Stimulated activated naive CD8-positive, alpha-beta T cell treated with anti-CD3 and anti-CD28 coated beads, Interleukin-15, amount 100 ng/mL, for 72 hours (primary cell): ENCODE data around the gene GABRA1.

Source experiments
- ATAC-seq: fragments of 150-1000 bp; cut with Tn5 transposase; 2 replicates; pipeline ENCODE4 v1.10.0; 2021; ENCODE audit warnings: mild to moderate bottlenecking, moderate library complexity
- DNase-seq, 2 donors: peaks; one replicate each; pipeline ENCODE4 v3.0.0; 2021 to 2022
- H3K27ac Mint-ChIP-seq, 2 donors: one replicate each; pipeline ENCODE4 v1.8.0; 2022; ENCODE audit warnings: mild to moderate bottlenecking in 2 of 2, mixed read lengths in 2 of 2, moderate library complexity in 2 of 2
- H3K27me3 Mint-ChIP-seq: one replicate; pipeline ENCODE4 v1.8.0; 2022; ENCODE audit warnings: mixed read lengths
- H3K4me1 Mint-ChIP-seq: one replicate; pipeline ENCODE4 v1.8.0; 2022; ENCODE audit warnings: mild to moderate bottlenecking, mixed read lengths
- H3K4me3 Mint-ChIP-seq, 2 donors: one replicate each; pipeline ENCODE4 v1.8.0; 2022; ENCODE audit warnings: mild to moderate bottlenecking in 2 of 2, mixed read lengths in 2 of 2, moderate library complexity in 1 of 2
- H3K9me3 Mint-ChIP-seq, 2 donors: one replicate each; pipeline ENCODE4 v1.8.0; 2022; ENCODE audit warnings: mixed read lengths in 2 of 2

GABRA1 gene

DNA sequence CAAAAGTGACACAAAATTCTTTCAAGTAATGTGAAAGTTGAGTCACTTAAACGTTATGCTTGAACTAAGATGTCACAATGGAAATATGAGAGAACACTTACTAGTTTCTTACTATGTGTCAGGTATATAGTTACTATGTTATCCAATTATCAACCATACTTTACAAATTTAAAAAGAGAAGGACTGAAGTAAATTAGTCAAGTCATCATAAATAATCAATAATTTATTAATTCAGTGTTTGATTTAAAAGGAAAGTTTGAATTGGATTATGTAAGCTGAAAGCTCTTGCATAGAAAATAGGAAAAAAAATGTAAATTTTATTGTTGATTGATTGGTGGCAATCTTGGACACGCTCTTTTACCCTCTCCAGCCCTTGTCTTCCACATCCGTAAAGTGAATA is 76.3 kb downstream of the GABRA1 start:
- no peaks in the 10 kb centered on the region for H3K27me3 Mint-ChIP-seq
- no peak overlapping the region for H3K4me3 Mint-ChIP-seq
- ATAC-seq (no peak), DNase-seq (no peak)
- H3K4me1 Mint-ChIP-seq, result no peaks in the 10 kb centered on the region
- H3K27ac Mint-ChIP-seq, result no peak overlapping the region
- peaks cover 10 to 15% of the 10 kb centered on the region in 2 donors for H3K9me3 Mint-ChIP-seq

DNA sequence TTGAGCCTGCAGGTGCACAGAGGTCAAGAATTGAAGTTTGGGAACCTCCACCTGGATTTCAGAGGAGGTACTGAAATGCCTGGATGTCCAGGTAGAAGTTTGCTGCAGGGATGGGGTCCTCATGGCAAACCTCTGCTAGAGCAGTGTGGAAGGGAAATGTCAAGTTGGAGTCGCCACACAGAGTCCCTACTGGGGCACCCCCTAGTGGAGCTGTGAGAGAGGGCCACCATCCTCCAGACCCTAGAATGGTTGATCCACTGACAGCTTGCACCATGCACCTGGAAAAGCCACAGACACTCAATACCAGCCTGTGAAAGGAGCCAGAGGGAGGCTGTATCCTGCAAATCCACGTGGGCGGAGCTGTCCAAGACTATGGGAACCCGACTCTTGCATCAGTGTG is 78.0 kb downstream of the GABRA1 start:
- H3K27ac Mint-ChIP-seq, result no peak overlapping the region
- DNase-seq (no peak), ATAC-seq (no peak)
- H3K9me3 Mint-ChIP-seq, result peaks cover 10 to 15% of the 10 kb centered on the region in 2 donors
- no peak overlapping the region for H3K4me3 Mint-ChIP-seq
- H3K4me1 Mint-ChIP-seq, result no peaks in the 10 kb centered on the region
- no peaks in the 10 kb centered on the region for H3K27me3 Mint-ChIP-seq

GRCh38 chr5:161934486-161934885 is 86.6 kb downstream of the GABRA1 start:
- no peak for ATAC-seq
- Mint-ChIP-seq H3K27me3 (no peaks in the 10 kb centered on the region), H3K4me3 (no peak overlapping the region)

DNA sequence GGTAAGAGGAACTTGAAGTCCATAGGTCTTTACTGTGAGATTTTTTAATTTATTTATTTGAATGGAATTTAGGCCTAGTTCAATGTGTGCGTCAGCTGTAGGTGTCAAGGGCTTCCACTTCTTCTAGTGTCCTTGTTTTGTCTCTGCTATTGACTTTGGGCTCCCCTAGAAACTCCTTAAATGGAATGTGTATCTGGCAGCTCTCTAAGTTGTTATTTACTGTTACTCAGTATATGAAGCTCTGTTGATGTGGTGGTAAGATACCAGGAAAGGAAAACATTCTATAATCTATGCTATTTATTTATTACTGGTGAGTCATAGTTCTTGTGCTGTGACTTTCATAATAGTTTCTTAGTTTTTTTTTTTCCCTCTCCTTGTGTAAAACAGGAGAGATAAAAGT is 97.1 kb downstream of the GABRA1 start:
- Mint-ChIP-seq H3K4me1 (no peaks in the 10 kb centered on the region), H3K4me3 (no peak overlapping the region), H3K27ac (no peak overlapping the region), H3K27me3 (no peaks in the 10 kb centered on the region), H3K9me3 (peaks cover 9 to 19% of the 10 kb centered on the region in 2 donors)
- DNase-seq, result no peak
- ATAC-seq, result no peak

More at GRCh38 chr5:161934486-161934885, 86.6 kb downstream of the GABRA1 start:
- H3K27ac Mint-ChIP-seq, result no peak overlapping the region
- H3K4me1 Mint-ChIP-seq, result no peaks in the 10 kb centered on the region
- no peak for DNase-seq
- peaks cover 5 to 6% of the 10 kb centered on the region in 2 donors for H3K9me3 Mint-ChIP-seq

- Mint-ChIP-seq H3K27me3 (no peaks in the 10 kb centered on the region), H3K4me1 (no peaks in the 10 kb centered on the region), H3K4me3 (no peak overlapping the region), H3K9me3 (peaks cover 8 to 11% of the 10 kb centered on the region in 2 donors), H3K27ac (no peak overlapping the region)
- DNase-seq (no peak), ATAC-seq (no peak)
These were observed 99.0 kb downstream of the GABRA1 start for GRCh38 chr5:161946911-161947310.
